ENCODE measurements around the gene TUBB4A.
"Not testable (repeated sequence)": the region's sequence is repeated elsewhere in the genome, so short reads cannot be mapped to it uniquely, and the experiment has no call there.

The TUBB4A gene

DNA sequence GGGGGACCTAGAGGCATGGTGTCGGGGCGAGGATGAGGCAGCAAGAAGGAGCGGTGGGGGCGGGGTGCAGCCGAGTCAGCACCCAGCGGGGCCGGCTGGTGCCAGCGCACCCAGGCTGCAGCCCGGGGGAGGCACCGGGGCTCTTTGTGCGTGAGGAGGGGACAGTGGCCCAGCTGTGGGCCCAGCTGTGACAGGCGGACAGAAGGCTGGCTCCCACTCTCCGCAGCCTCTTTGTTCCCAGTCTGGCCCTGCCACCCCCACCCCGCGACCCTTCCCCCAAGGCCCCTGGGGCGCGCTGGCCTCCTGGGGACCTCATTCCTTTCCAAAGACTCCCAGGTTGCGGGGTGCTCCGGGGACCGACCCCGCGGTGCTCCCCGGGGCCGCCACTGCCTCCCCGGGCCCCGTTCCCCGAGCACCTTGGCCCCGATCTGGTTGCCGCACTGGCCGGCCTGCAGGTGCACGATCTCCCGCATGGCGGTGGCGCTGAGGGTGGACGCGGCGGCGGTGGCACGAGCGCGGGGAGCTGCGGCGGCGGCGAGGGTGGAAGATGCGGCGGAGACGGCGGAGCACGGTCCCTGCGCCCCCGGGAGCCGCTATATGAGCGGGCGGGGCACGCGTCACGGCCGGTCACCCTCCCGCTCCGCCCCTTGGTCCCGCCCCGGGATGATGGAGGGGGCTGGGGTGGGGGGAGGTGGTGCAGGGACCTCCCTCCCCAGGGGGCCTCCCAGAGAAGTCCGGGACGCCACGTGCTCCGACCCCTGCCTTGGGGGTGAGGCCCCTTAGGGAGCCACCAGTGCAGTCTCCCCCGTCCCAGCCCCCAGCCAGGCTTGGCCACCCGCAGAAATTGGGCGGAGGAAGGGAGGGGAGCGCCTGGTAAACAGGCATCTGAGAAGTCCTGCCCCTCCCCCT, at the start of gene TUBB4A:
Gene TUBB4A, minus strand, starts transcription at position 570 of the 909 bp plus-strand sequence. Its CDS starts 97 bp downstream, at position 473.
- DNase-seq, result no peak

DNA sequence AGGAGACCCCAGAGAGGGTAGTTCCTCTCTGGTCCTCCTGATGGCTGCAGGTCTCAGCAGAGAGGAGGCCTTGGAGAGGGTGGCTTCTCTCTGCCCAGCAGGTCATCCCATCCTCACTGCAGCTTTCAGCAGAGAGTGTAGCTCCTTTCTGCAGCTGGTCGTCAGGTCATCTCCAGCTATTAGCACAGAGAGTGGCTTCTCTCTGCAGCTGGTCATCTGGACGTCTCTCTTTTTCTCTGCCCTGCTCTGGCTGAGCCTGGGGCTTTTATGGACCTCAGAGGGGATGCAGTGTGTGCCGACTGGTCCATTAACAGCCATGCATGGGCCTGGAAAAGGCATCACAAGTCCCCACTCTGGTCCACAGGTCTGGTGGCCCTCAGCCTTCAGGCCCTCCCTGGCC, 49.0 kb upstream of the TUBB4A start:
- DNase-seq, result no peak

DNA sequence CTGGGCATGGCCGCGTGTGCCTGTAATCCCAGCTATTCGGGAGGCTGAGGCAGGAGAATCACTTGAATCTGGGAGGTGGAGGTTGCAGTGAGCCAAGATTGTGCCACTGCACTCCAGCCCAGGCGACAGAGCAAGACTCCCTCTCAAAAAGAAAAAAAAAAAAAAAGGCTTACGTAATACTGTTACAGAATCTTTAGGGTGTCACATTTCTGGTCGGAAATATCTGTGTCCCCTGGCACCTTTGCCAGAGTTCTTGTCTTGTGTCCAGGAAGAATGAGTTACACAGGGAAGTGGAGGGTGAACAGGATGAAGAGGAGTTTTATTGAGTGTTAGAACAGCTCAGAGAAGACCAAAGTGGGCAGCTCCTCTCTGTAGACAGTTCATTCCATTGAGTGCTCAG, 48.6 kb upstream of the TUBB4A start:
- not testable (repeated sequence) for DNase-seq

DNA sequence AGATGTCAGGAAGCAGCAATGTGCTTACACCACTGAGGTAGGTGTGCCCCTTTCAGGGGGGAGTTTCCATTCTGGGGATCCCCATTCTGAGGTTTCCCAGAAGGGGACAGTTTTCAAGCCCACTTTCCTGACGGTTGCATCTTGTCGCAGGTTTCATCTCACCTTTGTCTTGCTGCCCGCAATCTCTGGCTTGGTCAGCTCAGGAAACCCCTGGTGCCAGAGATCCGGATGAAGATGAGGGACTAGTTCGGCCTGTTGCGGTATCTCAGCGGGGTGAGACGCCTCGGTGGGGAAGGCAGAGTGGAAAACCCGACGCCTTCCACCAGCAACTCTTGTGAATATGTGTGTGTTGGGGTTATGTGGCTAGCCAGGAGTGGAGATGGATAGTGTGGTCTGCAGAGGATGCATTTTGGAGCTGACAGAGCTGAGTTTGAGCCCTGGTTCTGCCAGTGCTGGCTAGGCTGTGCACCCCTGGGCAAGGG, 41.8 kb upstream of the TUBB4A start:
- no peak for DNase-seq

DNA sequence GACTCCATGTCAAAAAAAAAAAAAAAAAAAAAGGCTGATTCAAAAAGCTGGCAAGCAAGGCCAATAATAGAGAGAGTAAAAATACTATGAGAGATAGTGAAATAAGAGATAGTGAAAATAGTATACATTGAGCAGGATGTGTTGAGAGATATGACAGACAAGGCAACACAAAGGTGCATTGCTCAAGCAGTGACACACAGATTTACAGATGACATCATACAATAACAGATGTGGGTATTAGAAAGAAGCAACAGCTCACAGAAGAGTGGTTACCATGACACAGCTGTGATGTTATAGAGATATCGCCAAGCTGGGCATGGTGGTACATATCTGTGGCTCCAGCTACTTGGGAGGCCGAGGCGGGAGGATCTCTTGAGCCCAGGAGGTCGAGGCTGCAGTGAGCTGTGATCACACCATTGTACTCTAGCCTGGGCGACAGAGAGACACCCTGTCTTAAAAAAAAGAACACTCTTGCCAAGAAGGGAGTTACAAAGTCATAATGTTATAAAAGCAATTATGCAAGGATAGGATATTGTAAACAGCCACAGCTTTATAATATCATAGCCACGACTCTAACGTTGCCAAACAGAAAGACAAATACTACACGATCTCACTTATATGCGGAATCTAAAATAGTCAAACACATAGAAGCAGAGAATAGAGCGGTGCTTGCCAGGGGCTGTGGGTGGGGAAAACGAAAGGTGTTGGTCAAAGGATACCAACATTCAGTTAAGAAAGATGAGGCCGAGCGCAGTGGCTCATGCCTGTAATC, 39.0 kb upstream of the TUBB4A start:
- no peak for DNase-seq

DNA sequence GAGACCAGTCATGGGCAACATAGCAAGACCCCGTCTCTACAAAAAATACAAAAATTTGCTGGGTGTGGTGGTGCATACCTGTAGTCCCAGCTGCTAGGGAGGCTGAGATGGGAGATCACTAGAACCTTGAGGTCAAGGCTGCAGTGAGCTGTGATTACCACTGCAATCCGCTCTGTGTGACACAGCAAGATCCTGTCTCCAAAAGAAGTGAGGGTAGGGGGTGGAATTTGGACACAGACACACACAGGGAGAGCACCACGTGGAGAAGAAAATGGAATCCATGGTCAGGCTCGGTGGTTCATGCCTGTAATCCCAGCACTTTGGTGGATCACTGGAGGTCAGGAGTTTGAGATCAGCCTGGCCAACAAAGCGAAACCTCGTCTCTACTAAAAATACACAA, 37.4 kb upstream of the TUBB4A start:
- DNase-seq, result no peak

DNA sequence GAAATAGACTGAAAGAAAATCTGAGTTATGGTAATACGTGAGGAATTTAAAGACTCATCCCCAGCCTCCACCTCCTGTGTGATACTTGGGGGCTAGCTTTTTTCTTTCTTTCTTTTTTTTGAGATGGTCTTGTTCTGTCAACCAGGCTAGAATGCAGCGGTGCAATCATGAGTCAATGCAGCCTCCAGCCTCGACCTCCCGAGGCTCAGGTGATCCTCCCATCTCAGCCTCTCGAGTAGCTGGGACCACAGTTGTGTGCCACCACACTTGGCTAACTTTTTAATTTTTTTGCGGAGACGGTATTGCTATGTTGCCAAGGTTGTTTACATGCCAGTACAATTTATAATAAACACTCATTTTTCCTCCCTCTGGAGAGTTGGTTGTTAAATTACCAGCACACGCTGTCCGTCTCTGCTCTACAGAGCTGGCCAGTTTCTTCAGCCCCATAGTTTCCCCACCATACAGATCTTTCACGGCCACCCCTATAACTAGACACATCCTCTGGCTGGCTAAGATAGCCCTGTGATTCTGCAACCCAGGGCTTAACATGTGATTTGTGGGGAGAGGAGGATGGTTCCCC, 33.5 kb upstream of the TUBB4A start:
- no peak for DNase-seq

DNA sequence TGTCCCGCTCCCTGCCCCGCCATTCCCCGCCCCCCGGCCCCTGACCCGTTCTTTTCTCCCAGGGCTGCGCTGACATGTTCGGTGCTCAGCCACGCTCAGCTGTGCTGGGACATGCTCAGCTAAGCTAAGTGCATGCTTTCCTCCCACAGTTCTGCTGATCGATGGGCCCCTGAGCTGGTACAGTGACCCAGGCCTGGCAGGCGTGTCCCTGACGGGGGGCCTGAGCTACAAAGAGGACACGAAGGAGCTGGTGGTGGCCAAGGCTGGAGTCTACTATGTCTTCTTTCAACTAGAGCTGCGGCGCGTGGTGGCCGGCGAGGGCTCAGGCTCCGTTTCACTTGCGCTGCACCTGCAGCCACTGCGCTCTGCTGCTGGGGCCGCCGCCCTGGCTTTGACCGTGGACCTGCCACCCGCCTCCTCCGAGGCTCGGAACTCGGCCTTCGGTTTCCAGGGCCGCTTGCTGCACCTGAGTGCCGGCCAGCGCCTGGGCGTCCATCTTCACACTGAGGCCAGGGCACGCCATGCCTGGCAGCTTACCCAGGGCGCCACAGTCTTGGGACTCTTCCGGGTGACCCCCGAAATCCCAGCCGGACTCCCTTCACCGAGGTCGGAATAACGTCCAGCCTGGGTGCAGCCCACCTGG, 32.5 kb upstream of the TUBB4A start:
- no peak for DNase-seq

DNA sequence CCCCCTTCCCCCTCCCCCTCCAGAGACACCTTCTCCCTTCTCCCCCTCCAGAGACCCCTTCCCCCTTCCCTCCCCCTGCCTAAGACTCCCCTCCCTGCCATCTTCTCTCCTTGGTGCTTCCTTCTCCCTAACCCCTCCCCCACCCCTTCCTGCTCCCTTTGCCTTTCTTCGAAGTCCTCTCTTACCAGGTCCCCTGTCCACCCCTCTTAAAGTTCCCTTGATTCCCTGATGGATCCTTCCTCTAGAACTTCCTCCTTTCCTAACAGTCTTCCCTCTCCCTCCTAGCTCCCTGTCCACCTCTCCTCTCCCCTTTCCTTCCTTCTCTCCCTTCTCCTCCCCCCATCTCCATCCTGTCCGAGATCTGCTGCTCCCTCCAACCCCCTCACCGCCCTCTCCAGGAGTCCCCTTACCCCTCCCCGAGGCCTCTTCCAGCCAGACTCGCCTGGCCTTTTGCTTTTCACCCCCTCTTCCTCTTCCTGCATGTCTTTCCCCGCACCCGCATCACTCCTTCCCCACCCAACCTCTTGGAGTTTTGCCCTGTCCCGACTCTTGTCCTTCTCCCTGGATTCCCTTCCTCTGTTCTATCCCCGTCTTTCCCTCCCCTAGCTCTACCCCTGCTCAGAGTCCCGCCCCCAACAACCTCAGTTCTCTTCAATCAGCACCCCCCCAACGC, 31.8 kb upstream of the TUBB4A start:
- no peak for DNase-seq

DNA sequence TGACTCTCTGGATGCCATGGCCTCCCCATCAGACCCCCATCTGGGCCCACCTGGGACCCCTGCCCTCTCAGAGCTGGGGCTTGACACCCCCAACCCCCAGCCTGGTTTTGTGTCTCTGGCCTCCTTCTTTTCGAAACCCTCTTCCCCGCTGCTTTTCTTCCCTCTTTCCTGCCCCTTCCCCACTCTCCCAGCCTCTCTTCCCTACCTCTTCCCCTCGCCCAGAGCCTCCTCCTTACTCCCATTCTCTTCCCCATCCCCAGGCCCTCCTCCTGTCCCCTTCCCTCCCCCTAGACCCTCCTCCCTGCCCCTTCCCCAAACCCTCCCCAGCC, 30.9 kb upstream of the TUBB4A start:
- no peak for DNase-seq

DNA sequence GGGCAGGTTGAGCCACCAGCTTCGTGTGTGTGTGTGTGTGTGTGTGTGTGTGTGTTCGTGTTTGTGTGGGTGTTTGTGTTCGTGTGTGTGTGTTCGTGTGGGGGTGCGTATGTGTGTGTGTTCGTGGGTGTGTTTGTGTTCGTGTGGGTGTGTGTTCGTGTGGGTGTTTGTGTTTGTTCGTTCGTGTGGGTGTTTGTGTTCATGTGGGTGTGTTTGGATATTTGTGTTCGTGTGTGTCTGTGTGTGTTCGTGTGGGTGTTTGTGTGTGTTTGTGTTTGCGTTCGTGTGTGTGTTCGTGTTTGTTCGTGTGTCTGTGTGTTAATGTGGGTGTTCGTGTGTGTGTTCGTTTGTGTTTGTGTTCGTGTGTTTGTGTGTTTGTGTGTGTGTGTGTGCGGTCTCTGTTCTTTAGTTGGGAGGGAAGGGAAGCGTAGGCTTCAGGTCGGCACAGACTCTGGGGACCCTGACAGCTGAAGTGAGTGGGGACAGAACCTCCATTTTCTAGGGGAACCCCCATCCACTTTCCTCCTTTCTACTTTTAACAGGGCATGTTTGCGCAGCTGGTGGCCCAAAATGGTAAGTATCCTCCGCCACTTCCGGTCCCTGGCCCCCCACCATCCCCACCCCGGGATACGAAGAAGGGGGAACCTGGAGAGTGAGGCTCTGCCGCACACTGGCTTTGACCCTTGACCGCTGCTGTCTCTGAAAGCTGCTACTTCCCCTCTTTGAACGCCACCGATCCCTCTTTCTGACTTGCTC, 30.3 kb upstream of the TUBB4A start:
- DNase-seq, result no peak

DNA sequence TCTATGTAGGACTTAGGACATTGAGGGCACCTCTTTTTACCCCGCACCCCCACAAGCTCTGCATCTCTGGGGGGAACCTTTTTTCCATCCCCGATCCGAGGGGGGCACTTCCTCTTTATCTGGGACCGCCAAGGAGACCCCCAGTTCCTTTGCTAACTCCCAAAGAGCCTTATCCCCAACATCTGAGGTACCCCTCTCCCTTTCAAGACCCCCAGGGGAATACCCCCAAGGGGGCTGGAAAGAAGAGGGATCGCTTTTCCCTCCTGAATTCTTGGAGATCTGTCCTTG, 29.8 kb upstream of the TUBB4A start:
- no peak for DNase-seq

DNA sequence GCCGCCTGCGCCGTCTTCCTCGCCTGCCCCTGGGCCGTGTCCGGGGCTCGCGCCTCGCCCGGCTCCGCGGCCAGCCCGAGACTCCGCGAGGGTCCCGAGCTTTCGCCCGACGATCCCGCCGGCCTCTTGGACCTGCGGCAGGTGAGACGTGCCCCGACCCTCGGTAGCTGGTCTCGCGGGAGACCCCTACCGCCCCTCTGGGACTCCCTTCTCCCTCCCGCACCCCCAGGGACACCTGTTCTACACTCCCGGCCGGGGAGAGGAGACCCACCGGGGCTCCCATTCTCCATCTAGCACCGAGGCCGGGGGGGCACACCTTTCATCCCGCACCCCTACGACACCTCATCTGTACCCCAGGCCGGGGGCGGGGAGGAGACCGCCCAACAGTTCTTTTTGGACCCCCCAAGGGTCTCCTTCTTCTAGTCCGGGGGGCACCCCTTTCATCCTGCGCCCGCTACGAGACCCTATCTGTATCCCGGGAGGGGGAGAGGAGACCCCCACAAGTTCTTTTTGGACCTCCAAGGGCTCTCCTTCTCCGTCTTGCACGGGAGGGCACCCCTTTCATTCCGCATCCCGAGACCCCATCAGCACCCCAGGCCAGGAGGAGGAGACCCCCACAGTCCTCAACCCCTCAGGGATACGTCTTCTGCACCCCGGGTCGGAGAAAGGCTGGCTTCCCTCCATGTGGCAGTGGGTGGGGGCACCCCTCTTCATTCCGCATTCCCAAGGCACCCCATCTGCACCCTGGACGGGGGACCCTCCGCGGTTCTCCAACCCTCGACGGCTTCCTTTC, 29.2 kb upstream of the TUBB4A start:
- DNase-seq, result no peak

DNA sequence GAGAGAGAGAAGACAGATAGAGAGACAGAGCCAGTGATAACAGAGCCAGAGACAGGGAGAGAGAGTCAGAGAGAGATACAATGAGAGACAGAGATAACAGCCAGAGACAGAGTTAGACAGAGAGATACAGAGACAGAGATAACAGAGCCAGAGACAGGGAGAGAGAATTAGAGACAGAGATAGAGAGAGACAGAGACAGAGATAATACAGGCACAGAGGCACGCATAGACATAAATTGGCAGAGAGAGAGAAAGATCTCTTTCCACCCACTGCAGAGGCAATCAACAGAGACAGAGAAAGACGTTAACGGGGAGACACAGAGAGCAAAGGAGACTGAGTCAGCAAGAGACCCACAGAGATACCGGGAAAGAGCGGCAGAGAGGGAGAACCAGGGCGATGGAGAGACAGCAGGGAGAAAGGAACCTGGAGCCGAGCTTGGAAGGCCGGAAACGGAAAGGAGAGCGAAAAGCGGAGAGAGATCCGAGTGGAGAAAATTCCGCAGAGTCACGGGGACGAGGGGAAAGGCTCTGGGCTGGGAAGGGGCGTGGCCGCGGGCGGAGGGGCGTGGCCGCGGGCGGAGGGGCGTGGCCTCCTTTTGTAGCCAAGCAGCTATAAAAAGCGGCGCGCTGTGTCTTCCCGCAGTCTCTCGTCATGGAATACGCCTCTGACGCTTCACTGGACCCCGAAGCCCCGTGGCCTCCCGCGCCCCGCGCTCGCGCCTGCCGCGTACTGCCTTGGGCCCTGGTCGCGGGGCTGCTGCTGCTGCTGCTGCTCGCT, 28.5 kb upstream of the TUBB4A start, which contains the start of gene TNFSF9:
Gene TNFSF9, plus strand, starts transcription at position 641 of the 777 bp plus-strand sequence. Its CDS starts 11 bp downstream, at position 652.
- DNase-seq, result peak; percentile 10

DNA sequence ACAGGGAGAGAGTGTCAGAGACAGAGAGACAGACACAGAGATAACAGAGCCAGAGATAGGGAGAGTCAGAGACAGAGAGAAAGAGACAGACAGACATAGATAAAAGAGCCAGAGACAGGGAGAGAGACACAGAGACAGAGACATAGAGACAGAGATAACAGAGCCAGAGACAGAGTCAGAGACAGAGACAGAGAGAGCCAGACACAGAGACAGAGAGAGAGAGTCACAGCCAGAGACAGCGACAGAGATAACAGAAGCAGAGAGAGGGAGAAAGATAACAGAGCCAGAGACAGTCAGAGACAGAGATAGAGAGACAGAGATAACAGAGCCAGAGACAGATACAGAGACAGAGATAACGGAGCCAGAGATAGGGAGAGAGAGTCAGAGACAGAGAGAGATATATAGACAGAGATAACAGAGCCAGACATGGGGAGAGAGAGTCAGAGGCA, 27.9 kb upstream of the TUBB4A start:
- DNase-seq, result no peak

DNA sequence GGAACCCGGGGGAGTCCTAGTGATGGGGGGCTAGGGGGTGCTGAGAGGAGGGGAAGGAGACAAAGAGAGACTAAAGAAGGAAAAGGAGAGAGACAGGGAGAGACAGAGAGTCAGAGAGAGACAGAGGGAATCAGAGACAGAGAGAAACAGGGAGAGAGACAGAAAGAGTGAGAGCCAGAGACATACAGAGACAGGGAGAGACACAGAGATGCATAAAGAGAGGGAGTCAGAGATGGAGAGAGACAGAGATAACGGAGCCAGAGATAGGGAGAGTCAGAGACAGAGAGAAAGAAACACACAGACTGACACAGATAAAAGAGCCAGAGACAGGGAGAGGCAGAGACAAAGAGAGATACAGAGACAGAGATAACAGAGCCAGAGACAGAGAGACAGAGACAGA, 27.2 kb upstream of the TUBB4A start:
- DNase-seq, result no peak

DNA sequence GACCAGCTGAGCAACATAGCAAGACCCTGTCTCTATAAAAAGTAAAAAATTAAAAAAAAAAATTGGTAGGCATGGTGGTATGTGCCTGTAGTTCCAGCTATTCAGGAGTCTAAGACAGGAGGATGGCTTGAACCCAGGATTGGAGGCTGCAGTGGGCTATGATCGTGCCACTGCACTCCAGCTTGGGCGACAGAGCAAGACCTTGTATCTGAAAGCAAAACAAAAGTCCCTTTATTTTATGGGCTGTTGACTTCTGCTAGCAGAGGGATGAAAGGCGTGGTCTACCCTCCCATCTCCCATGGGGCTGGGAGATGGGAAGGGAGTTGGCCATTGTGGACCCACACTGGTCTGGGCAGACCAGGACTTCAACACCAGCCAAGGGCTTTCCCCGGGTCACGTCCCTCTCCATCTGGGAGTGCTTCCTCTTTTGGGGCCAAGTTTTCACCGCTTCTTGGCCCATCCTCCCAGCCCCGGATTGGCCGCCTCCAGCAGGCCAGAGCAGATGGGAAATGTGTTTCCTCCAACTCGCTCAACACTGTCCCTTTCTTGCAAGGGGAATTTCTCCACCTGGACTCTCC, 26.5 kb upstream of the TUBB4A start:
- DNase-seq, result no peak

DNA sequence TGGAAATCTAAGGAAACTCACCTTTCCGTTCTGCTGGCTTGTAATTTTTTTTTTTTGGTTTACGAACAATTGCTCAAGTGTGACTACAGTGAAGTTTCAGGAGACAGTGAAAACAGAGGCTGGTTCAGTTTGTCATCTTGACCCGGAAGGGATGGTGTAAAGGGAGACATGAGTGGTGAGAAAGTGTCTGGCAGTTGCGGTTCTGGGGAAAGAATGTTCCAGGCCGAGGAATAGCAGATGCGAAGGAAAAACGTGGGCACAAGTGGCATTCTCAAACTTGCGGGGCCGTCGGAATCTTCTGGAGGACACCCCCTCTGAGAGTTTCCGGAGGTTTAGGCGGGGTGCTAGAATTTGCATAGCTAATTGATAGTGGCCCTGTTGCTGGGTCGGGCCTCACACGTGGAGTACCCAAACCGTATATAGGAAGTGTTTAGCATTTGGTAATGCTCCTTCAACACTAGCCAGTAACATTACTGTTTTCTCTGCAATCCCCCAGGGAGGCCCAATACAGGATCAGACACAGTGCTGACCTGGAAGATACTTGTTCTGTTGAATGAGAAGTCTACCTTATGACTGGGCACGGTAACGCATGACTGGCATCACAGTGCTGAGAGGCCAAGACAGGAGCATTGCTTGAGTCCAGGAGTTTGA, 25.9 kb upstream of the TUBB4A start:
- no peak for DNase-seq

DNA sequence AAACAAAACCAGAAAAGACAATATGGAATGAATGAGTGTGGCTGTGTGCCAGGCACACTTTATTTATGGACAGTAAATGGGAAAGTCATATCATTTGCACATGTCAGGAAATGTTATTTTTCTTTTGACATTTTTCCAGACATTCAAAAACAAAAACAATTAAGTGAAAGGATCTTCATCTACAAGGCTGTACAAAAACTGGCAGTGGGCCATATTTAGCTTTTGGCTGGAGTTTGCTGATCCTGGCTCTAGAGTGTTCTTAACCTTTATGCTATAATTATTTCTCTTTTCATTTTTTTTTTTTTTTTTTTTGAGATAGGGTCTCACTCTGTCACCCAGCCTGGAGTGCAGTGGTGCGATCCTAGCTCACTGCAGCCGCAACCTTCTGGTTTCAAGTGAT, 22.2 kb upstream of the TUBB4A start:
- no peak for DNase-seq
